Activated CD8-positive, alpha-beta memory T cell treated with anti-CD3 and anti-CD28 coated beads, Interleukin-2, amount 50 U/mL, for 1 hour (primary cell): ENCODE data around the gene MRC1.

Experiments used
- DNase-seq: peaks from one replicate; pipeline ENCODE4 v3.0.0-alpha.2; 2020; ENCODE audit errors: extremely low read depth

MRC1 gene

GRCh38 chr10:17808971-17809841, at the start of gene MRC1:
Gene MRC1, plus strand, starts transcription at chr10:17809348. Its CDS starts 118 bp downstream, at chr10:17809466.
- DNase-seq, result no peak

GRCh38 chr10:17764142-17764541, 45.0 kb upstream of the MRC1 start:
- no peak for DNase-seq

GRCh38 chr10:17765602-17766001, 43.5 kb upstream of the MRC1 start:
- DNase-seq, result no peak

GRCh38 chr10:17766731-17767130, 42.4 kb upstream of the MRC1 start:
- no peak for DNase-seq

- DNase-seq, result no peak
These were observed 40.7 kb upstream of the MRC1 start for GRCh38 chr10:17768496-17768895.

- DNase-seq, result no peak
These were observed 40.2 kb upstream of the MRC1 start for GRCh38 chr10:17768957-17769356.

- DNase-seq, result no peak
These were observed 38.1 kb upstream of the MRC1 start for GRCh38 chr10:17771017-17771416.

- DNase-seq, result no peak
These were observed 29.4 kb upstream of the MRC1 start for GRCh38 chr10:17779784-17780183.

GRCh38 chr10:17780727-17781126, 28.4 kb upstream of the MRC1 start:
- DNase-seq, result no peak

- no peak for DNase-seq
These were observed 27.3 kb upstream of the MRC1 start for GRCh38 chr10:17781856-17782255.

GRCh38 chr10:17782921-17783665, 26.1 kb upstream of the MRC1 start:
- no peak for DNase-seq

GRCh38 chr10:17783751-17784150, 25.4 kb upstream of the MRC1 start:
- DNase-seq, result no peak

- DNase-seq, result no peak
These were observed 24.5 kb upstream of the MRC1 start for GRCh38 chr10:17784688-17785087.

GRCh38 chr10:17785276-17785930, 23.7 kb upstream of the MRC1 start:
- no peak for DNase-seq

GRCh38 chr10:17787087-17787961, 21.8 kb upstream of the MRC1 start:
- no peak for DNase-seq

GRCh38 chr10:17788646-17789045, 20.5 kb upstream of the MRC1 start:
- DNase-seq, result no peak

- DNase-seq, result no peak
These were observed 19.8 kb upstream of the MRC1 start for GRCh38 chr10:17789396-17789795.

GRCh38 chr10:17790651-17791050, 18.5 kb upstream of the MRC1 start:
- no peak for DNase-seq

GRCh38 chr10:17792991-17793390, 16.2 kb upstream of the MRC1 start:
- DNase-seq, result no peak

GRCh38 chr10:17793823-17794644, 15.1 kb upstream of the MRC1 start:
- no peak for DNase-seq

GRCh38 chr10:17795083-17795482, 14.1 kb upstream of the MRC1 start:
- no peak for DNase-seq
